ENCODE data around the gene ARMH2.

- TF ChIP-seq CTCF (IDR thresholded peaks at IDR 0.05) (no peak), POLR2A (IDR thresholded peaks at IDR 0.05) (no peak)
Observed at GRCh38 chr6:24752503-24752902, 46.2 kb downstream of the ARMH2 start.
